Measurements from ENCODE around the gene STEAP1B.
"Not testable (repeated sequence)": the region's sequence is repeated elsewhere in the genome, so short reads cannot be mapped to it uniquely, and the experiment has no call there.

The STEAP1B gene

DNA sequence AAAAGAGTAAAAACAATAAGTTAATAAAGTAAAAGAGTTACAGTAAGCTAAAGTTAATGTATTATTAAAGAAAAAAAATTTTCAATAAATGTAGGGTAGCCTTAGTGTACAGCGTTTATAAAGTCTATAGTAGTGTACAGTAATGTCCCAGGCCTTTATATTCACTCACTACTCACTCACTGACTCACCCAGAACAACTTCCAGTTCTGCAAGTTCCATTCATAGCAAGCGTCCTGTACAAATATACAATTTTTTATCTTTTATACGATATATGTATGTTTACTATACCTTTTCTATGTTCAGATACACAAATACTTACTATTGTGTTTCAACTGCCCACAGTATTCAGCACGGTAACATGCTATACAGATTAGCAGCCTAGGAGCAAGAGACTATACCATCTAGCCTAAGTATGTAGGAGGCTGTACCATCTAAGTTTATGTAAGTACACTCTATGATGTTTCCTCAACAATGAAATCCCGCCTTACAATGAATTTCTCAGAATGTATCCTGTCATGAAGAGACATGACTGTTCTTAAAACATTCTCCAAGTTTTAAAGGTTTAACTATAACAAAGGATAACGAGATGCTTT lies 3.6 kb downstream of the STEAP1B start:
- DNase-seq: not testable (repeated sequence)

DNA sequence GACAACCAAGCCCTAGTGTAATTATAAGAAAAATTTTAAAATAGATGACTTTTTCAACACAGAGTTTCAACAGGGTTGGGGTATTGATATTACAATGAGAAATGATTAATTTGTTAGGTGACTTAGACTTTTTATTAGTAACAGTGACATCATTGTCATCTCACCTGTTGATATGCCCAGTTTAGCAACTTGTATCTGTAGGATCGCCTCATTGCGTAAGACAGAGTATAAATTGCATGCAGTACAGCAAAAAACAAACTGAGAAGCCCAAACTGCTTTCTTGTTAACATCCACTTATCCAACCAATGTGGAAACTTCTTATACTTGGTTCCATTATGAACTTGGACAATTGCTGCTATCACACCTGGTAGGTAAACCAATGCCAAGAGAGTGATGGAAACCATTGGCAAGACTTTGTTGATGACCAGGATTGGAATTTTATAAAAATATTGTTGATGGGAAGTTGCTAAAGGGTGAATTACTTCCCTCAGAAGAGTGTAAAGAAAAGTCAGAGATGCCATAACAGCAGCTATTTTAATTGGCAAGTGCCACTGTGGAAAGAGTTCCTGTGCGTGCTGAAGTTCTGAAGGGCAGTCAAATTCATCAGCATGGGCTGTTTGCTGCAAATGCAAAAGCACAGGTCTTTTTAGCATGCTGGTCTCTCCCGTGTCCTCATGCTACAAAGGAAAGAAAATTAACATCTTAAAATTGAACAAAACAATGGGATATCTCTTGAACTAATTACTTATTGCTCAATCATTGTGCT lies 6.6 kb downstream of the STEAP1B start:
- not testable (repeated sequence) for DNase-seq

DNA sequence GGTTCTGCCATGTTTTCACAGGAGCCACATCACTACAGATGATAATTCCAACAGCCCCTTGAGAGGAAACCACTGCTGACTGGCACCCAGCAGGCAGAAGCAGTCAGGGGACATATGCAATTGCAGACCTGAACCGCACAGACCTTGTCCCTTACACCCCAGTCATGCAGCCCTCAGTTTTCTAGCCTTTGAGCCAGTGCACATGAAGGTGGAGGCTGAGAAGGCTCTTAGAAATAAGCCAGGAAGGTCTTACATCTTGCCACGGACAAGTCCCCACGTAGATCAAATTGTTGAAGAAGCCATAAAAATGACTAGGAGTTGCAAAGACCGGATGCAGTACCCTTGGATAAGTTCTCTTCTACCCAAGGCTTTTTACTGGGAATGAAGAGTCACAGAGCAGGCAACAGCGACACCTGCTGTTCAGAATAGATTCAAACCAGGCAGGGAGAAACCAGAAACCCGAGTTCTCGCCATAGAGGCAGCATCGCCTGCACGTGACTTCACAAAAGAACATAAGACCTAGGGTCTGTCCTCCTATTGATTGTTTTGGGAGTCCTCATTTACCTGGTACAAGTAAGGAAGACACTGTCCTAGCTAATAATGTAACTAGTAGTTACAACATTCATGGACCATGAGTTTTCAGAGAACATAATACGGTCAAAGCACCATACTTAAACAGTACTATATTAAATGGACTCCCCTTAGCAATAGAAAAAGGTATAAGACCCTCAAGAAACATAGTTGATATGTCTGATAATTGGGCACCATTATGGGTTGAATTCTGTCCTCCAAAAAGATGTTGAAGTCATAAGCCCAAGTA lies 11.1 kb downstream of the STEAP1B start:
- peak; percentile 53 for DNase-seq

DNA sequence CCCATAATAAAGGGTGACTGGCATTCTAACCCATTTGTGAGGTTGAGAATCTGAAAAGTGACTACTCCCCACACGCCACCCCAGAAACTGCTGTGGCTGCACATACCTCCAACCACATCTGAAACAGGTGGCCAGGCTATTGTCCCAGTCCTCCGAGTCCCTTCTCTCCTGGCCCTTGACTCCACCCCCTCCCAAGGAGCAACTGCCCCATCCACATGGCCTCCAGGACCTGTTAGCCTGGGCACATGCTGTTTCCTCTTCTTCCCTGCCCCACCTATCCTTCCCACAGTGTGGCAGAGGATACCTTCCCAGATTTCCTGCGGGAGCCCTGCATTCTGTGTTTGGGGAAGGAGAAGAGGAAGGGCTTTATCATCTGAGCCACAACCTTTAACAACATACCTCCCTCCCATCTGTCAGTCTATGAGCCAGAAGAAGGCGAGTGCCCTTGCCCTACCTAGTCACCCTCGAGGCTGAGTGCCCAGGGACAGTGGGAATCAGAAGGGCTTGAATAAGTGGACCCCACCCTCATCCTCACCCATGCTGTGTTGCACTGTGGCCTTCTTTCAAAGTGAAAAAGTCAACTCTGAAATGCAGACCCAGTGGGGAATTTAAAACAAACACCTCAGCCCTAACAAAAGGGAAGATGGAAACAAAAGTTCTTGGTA lies 11.9 kb downstream of the STEAP1B start:
- DNase-seq: no peak

DNA sequence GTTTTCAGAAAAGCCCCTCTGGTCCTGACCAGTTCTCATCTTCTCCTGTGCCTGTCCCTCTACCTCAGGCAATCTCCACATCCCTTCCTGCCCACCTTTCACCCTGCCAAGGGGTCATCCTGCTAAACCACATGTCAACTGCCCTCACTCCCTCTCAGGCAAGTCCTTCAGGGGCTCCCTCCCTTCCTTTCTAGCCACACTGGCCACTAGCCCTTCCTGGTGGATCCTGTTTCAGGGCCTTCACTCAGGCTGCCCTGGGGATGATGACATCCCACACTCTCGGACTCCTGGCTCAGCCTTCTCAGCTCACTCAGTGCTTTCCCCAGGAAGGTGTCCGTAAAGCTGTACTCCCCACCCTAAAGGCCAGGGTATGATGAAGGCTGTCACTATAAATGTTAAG lies 13.4 kb downstream of the STEAP1B start:
- no peak for DNase-seq

DNA sequence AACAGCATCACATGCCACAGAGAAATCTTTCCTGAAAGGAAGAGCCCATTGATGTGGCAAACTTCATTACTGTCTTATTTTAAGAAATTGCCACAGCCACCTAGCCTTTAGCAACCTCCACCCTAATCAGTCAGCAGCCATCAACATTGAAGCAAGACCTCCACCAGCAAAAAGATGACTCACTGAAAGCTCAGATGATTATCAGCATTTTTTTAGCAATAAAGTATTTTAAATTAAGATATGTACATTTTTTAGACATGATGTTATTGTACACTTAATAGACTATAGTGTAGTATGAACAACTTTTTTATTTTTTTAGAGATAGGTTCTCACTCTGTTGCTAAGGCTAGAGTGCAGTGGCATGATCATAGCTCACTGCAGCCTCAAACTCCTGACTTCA lies 14.8 kb downstream of the STEAP1B start:
- DNase-seq: no peak

DNA sequence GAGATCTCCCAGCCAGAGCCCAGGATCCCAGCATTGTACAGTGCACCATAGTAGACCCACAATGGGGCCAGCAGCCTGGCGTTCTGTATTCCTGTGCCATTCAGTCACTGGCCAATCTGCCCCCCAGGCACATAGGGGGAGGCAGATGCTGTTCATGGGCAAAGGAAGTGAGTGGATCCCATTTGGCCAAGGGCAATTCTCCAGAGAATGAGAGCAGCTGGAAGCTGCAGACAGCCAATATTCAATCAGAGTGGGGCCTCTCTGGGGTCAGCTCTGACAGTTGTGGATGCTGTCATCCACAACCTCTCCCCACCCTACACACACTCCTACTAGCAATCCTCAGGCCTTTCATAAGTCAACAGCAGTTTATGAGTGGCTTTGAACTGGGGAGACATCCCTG lies 17.5 kb downstream of the STEAP1B start:
- no peak for DNase-seq

DNA sequence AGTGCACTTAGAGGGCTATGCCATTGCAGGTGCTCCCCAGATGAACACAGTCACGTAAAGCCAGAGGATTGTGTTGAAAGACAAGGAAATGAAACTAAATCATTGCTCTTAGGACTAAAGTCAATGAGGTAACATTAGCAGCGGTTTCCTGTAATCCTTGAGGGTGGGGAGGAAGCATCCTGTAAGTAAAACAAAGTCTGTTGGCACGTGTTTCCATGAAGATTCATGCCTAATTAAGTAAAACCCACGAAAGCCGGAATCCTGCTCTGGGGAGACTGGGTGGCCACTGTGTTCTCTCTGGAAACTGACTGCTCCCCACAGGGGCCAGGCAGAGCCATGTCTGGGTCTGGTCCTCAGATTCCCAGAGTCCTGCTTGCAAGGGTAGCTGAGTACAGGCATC lies 18.3 kb downstream of the STEAP1B start:
- DNase-seq: no peak

DNA sequence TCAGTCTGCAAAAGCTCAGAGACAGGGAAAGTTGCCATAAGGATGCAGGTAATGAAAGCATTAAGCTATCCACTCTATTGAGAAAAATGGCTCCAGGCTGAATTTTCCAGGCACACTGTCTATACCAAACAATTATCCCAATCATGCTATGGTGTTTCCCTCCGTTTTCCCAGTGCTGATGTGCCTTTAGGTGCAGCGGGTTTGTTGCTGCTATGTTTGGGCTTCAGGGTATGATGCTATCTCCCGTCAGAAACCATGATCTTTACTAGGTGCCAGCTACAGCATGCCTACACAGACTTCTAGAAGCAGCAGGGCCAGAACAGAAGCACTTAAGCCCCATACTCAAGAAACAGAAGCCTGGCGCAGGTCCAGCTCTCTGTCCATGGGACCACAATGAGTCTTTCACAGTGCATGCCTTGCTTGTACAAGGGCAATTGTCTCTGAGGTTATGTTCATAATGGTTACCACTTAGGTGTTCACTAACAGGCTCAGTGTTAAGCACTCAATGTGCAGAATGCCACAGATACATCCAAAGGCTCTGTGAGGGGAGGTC lies 19.4 kb downstream of the STEAP1B start:
- DNase-seq: no peak

DNA sequence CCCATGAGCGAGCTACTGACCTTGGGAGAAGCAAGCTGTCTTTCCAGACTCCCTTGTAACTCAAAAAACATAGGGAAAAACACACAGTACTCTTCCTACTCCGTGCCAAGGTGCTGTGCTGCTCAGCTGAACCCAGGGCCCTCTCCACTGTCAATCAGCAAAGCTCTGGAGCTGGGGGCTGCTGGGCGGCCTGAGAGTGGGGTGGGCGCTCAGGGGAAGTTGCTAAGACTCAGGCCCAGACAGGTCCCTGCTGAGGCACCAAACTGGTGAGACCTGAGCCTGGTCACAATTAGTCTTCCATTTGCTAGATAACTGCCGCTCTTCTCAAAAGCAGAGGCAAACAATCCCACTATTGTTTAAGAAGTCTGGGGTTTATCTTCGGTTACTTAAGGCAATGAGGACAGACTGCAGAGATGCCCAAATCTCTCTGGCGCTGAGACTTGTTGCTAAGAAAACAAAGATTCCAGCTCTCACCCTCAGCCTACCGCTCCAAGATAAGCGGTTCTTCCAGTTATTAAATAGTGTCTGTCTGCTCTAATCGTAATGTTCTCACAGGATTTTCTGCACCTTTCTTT lies 22.0 kb downstream of the STEAP1B start:
- DNase-seq: no peak

DNA sequence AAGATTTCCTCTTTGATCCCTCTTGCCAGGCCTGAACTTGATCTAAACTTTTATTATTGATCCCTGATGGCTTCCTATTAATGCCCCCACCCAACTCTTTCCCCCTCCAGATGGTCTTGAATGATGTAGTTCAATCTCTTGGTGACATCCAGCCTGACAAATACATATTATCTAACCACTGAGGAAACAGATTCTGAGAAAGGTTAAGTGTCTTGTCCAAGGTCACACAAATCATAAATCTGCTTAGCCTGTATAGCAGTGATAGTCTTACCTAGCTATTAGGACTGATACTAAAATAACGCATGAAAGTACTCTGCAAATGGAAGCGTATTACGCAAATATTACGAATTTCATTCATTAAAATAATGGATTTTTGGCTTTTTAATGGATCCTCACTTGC lies 22.7 kb downstream of the STEAP1B start:
- no peak for DNase-seq

DNA sequence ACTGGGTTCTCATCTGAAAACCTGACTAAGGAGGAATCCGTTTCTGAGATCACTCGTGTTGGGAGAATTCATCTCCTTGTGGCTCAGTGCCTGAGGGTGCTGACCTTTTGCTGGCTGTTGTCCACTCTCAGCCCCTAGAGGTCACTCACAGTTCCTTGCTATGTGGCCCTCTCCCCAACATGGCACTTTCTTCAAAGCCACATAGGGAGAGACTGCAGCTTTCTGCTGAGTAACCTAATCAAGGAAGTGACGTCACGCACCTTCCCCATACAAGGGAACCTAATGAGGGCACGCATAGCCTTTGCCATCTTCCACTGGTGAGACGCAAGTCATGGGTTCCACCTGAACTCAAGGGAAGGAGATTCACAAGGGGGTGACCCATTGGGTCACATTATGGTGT lies 23.2 kb downstream of the STEAP1B start:
- no peak for DNase-seq

DNA sequence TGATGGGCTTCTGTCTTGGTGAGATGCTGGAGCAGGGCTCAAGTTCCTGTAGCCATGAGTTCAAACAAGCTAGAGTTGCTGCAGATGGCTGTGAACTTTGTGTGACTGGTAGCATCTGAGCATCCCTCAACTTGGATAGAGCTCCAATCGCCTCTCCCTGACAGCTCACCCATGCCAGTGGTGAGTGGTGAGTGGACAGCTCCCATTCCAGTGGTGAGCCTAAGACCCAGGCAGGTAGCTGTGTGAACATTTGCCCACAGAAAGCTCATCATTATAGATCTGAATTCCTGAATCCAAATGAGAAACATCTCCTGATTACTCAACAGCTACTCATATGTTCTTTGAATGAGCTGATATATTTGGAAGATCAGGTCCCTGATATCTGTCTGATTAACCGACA lies 25.3 kb downstream of the STEAP1B start:
- no peak for DNase-seq

DNA sequence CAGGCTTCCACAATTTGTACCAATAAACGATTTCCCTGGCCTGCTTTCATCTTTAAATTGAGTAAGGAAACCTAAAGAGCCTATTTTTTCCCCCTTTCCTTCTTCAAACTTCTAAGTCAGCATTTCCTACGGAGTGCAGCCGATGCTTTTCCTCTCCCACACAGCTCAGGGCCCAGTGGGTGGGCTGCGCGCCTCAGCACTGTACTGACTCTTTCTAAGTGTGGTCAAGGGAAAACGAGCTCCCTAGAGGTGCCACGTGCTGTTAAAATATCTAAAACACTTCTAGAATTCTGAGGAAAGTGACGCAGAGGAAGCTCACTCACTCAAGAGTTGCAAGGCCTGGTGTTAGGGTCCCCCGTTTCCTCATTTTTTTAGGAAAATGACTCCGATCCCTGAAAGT lies 29.0 kb downstream of the STEAP1B start:
- no peak for DNase-seq

DNA sequence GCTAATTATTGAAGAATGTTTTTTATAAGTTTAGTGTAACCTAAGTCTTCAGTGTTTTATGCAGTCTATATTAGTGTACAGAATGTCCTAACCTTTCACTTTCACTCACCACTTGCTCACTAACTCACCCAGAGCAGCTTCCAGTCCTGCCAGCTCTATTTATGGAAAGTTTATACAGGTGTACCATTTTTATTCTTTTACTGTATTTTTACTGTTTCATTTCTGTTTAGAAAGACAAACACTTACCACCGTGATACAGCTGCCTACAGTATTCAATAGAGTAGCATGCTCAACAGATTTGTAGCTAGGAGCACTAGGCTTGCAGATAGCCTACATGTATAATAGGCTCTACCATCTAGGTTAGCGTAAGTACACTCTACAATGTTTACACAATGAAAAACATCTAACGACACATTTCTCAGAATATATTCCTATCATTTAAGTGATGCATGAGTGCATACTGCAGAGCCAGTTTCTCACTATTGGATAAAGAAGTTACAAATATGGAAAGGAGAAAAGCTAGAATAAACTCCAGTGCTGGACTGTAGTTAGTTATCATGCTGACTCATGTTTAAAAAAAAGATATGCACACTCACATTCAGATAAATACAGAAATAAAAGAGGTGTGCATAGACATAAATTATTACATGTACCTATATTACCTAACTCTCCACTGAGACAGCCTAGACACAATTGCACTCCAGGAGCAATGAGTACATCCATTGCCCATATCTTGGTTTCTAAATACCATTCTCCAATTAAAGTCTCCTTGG lies 30.4 kb downstream of the STEAP1B start:
- DNase-seq: no peak

DNA sequence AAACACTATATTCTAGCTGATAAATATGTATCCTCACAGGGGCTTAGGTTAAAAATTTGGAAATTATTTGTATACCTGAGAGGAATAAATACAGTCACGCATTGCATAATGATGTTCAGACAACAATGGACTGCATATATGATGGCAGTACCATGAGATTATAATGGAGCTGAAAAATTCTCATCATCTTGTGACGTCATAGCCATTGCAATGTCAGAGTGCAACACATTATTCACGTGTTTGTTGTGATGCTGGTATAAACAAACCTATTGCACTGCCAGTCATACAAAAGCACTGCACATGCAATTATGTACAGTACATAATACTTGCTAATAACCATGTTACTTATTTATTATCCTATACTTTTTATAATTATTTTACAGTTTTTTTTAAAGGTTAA lies 31.4 kb downstream of the STEAP1B start:
- no peak for DNase-seq

DNA sequence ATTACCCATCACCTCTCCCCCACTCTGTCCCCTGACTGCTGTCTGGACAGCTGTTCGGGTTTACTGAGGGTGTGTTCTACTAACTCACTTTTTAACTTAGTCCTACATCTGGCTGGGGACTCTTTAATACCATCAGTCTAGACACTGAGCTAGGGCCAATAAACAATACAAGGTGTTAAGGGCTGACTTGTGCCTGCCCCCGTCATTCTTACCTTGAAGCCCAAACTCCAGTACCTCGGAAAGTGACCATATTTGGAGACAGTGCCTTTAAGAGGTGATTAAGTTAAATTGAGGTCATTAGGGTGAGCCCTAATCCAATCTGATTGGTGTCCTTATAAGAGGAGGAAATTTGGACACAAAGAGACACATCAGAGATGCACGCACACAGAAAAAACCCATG lies 35.7 kb downstream of the STEAP1B start:
- no peak for DNase-seq

DNA sequence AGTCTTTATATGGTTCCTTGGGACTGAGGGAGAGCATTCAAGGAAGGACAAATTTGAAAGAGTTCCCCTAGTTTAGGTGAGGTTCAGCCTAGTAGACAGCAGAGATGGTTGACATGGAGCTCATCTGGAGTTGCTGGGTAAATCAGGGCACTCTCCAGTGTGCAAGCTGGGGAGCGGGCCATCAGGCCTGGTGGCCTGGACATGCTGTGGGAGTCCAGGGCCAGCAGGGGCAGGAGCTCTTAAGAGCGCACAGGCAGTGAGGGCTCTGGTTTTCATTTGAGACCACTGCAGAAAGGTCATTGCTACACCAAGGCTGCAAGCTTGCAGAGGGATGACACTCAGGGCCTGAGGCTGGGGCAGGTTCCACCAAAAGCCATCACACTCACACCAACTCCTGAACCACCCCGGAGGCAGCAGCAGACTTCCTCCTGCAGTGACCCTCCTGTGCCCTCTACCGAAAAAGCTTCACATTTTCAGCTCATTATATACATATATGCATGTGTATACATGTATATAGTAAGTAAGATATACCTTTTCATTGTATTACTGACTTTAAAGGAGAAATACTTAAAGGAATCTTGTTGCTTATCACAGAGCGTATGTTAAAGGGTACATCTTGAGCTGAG lies 39.5 kb downstream of the STEAP1B start:
- DNase-seq: no peak

DNA sequence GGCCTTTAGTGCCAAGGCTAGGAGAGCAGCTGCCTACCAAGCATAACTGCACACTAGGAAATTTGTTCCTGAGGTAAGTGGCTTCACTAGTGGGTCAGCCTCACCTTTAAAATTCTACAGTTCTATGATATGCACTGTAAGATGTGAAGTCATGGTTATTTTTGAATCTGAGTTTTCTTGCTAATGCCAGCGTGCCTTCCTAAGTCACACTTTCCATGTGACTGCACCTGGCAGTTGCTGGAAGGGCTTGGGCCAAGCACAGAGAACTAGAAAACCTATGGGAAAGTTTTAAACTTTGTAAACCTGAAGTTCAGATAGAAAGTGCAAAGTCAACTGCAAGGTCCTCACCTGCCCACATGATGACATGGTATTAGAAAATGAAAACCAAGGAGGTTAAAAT lies 42.5 kb downstream of the STEAP1B start:
- DNase-seq: no peak

DNA sequence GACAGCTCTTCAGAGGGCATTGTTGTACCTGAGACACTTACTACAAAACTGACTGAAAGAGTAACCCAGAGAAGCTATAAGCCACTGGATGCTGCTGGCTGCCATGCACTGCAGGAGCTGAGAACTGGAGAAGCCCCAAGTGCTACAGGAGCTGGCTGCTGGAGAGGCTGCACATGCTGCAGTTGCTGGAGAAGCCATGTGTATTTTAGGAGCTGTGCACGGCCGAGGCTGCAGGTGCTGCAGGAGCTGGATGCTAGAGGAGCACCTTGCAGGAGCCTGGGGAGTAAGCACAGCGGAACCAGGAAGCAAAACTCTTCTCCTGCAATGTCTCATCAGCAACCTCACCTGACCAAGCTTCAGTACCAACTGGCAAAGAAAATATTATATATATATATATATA lies 45.5 kb downstream of the STEAP1B start:
- no peak for DNase-seq

DNA sequence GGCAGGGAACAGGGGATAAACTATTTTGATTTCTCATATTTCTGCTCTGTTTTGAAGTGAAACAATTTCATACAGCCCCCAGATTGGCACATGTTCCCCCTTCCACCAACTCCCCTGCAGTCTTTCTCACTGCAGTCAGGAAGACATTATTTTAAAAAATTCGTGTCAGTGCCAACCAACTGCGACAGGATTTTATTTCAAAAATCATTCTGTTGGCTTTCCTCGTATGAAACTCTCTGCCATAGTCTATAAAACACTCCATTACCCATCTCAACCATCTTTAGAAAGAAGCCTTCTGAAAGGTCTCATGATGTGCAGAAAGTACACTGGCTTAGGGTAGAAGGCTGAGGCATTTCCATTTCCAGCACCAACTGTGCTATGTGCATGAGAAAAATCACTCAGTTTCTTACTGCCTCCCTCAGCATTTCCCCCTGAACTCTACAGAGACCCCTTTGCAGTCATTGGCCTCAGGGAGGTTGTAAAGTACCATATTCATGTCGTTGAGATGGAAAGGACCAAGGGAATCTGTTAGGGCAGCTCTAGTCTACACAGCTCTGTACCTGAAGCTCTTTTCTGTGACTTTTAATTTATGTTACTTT lies 46.9 kb downstream of the STEAP1B start:
- DNase-seq: no peak
